NCI-H446 treated with DMSO at 0.1 percent for 48 hours (cell line): ENCODE results near the gene ZBTB6.
A peak's percentile ranks its signal among the peaks of the same experiment; 100 is the strongest.

Source experiments
- DNase-seq: peaks from one replicate; lab custom pipeline; 2025; lab: John Stamatoyannopoulos, UW

Gene ZBTB6

GRCh38 chr9:122912964-122913673, at the start of gene ZBTB6:
ZBTB6 (minus strand) TSS chr9:122913323; CDS start chr9:122912072, 1,251 bp downstream.
- DNase-seq = peak; percentile 45

- DNase-seq = no peak
These were observed 48.0 kb upstream of the ZBTB6 start for GRCh38 chr9:122961139-122961538.

- no peak for DNase-seq
These were observed 42.8 kb upstream of the ZBTB6 start for GRCh38 chr9:122955961-122956360.

- DNase-seq = no peak
These were observed 41.1 kb upstream of the ZBTB6 start for GRCh38 chr9:122954253-122954691.

GRCh38 chr9:122951056-122951455, 37.9 kb upstream of the ZBTB6 start:
- no peak for DNase-seq

- DNase-seq = no peak
These were observed 37.1 kb upstream of the ZBTB6 start for GRCh38 chr9:122950263-122950662.

- DNase-seq = no peak
These were observed 36.6 kb upstream of the ZBTB6 start for GRCh38 chr9:122949696-122950095.

GRCh38 chr9:122948313-122948712, 35.2 kb upstream of the ZBTB6 start:
- DNase-seq = no peak

- no peak for DNase-seq
These were observed 33.4 kb upstream of the ZBTB6 start for GRCh38 chr9:122946461-122947005.

- DNase-seq = no peak
These were observed 32.1 kb upstream of the ZBTB6 start for GRCh38 chr9:122944960-122945888.

- no peak for DNase-seq
These were observed 28.6 kb upstream of the ZBTB6 start for GRCh38 chr9:122941582-122942234.

GRCh38 chr9:122940749-122941581, 27.8 kb upstream of the ZBTB6 start, which contains the start of gene RABGAP1:
RABGAP1 (plus strand) TSS chr9:122941020; CDS start chr9:122957060, 16,040 bp downstream.
- DNase-seq = peak; percentile 78

GRCh38 chr9:122940454-122940748, 27.3 kb upstream of the ZBTB6 start:
- no peak for DNase-seq

- no peak for DNase-seq
These were observed 26.5 kb upstream of the ZBTB6 start for GRCh38 chr9:122939601-122940000.

GRCh38 chr9:122936883-122937282, 23.8 kb upstream of the ZBTB6 start:
- no peak for DNase-seq

- no peak for DNase-seq
These were observed 23.3 kb upstream of the ZBTB6 start for GRCh38 chr9:122936464-122936863.

GRCh38 chr9:122931226-122932121, 18.4 kb upstream of the ZBTB6 start, which contains the start of gene ZBTB26:
ZBTB26 (minus strand) TSS chr9:122931512; CDS start chr9:122919934, 11,578 bp downstream.
- DNase-seq = peak; percentile 69

- DNase-seq = no peak
These were observed 17.6 kb upstream of the ZBTB6 start for GRCh38 chr9:122930541-122931225.

GRCh38 chr9:122929796-122930354, 16.8 kb upstream of the ZBTB6 start:
- DNase-seq = no peak
